Measurements from ENCODE around the gene PRDM5. TPM values are rescaled to one million over a fixed set of nuclear protein-coding genes. Genes with fewer than 3 reads are reported as not detected.

The PRDM5 gene
- polyA plus RNA-seq = 14.7 TPM
- long read RNA-seq, donor 1, partial matches to known transcripts = 0 of 2 reads
- long read RNA-seq, donor 1, other reads (novel, unspliced or antisense) = 0 of 2 reads
- long read RNA-seq, donor 2, partial matches to known transcripts = 0 of 4 reads
- long read RNA-seq, donor 2, other reads (novel, unspliced or antisense) = 0 of 4 reads
- long read RNA-seq, donor 3, transcript PRDM5-202 (4 exons, 2,492 nt) = major isoform, 6 of 7 reads
- long read RNA-seq, donor 3, partial matches to known transcripts = 0 of 7 reads
- long read RNA-seq, donor 3, other reads (novel, unspliced or antisense) = 0 of 7 reads
- long read RNA-seq, donor 4, partial matches to known transcripts = 0 of 1 reads
- long read RNA-seq, donor 4, other reads (novel, unspliced or antisense) = 0 of 1 reads
- long read RNA-seq, donor 5, transcript PRDM5-202 (4 exons, 2,492 nt) = major isoform, 5 of 5 reads
- long read RNA-seq, donor 5, partial matches to known transcripts = 0 of 5 reads
- long read RNA-seq, donor 5, other reads (novel, unspliced or antisense) = 0 of 5 reads
- long read RNA-seq, donor 6, partial matches to known transcripts = 0 of 1 reads
- long read RNA-seq, donor 6, other reads (novel, unspliced or antisense) = 0 of 1 reads
- long read RNA-seq, donor 7, partial matches to known transcripts = 0 of 1 reads
- long read RNA-seq, donor 7, other reads (novel, unspliced or antisense) = 0 of 1 reads
- long read RNA-seq, donor 8, partial matches to known transcripts = 0 of 2 reads
- long read RNA-seq, donor 8, other reads (novel, unspliced or antisense) = 0 of 2 reads
- long read RNA-seq, donor 9, partial matches to known transcripts = 0 of 2 reads
- long read RNA-seq, donor 9, other reads (novel, unspliced or antisense) = 0 of 2 reads
- long read RNA-seq, donor 10, partial matches to known transcripts = 0 of 1 reads
- long read RNA-seq, donor 10, other reads (novel, unspliced or antisense) = 0 of 1 reads
- long read RNA-seq, donor 11 = 0 reads

- Histone ChIP-seq H3K27me3 (ENCODE audit: control insufficient read depth, insufficient read depth, low read length) (no peaks in the 10 kb centered on the region), H3K36me3 (ENCODE audit: control insufficient read depth, insufficient read depth, low read length) (no peaks in the 10 kb centered on the region), H3K9me3 (ENCODE audit: control insufficient read depth, low read depth, low read length) (no peaks in the 10 kb centered on the region), H3K4me1 (ENCODE audit: control insufficient read depth, insufficient read depth, low read length) (peaks cover 10% of the 10 kb centered on the region), H3K27ac (ENCODE audit: low read length) (peak within 1 kb of the TSS; percentile 95), H3K4me3 (ENCODE audit: low read length) (peak within 1 kb of the TSS; percentile 81)
- DNase-seq = peak; percentile 40 to 88
- no CpG with 5 or more reads among the region's 86 CpGs for WGBS (ENCODE audit: insufficient coverage, low lambda C conversion rate)
Observed at GRCh38 chr4:120922381-120923206, at the start of gene PRDM5. TSS of gene PRDM5 (minus strand) at chr4:120922726. CDS start at chr4:120922608, 118 bp downstream.

- 60% methylated on average over 1 of the region's 1 CpG for WGBS (ENCODE audit: insufficient coverage, low lambda C conversion rate)
- Histone ChIP-seq H3K27ac (ENCODE audit: low read length) (no peak overlapping the region), H3K9me3 (ENCODE audit: control insufficient read depth, low read depth, low read length) (no peaks in the 10 kb centered on the region), H3K36me3 (ENCODE audit: control insufficient read depth, insufficient read depth, low read length) (no peaks in the 10 kb centered on the region), H3K27me3 (ENCODE audit: control insufficient read depth, insufficient read depth, low read length) (no peaks in the 10 kb centered on the region), H3K4me3 (ENCODE audit: low read length) (no peak overlapping the region), H3K4me1 (ENCODE audit: control insufficient read depth, insufficient read depth, low read length) (no peaks in the 10 kb centered on the region)
- DNase-seq = no peak
Observed at GRCh38 chr4:120971884-120972283, 49.4 kb upstream of the PRDM5 start.

GRCh38 chr4:120965938-120966337 is 43.4 kb upstream of the PRDM5 start:
- H3K9me3 ChIP-seq (ENCODE audit: control insufficient read depth, low read depth, low read length) = no peaks in the 10 kb centered on the region
- no peak overlapping the region for H3K27ac ChIP-seq (ENCODE audit: low read length)
- H3K4me1 ChIP-seq (ENCODE audit: control insufficient read depth, insufficient read depth, low read length) = no peaks in the 10 kb centered on the region
- no peaks in the 10 kb centered on the region for H3K36me3 ChIP-seq (ENCODE audit: control insufficient read depth, insufficient read depth, low read length)
- no CpG with 5 or more reads among the region's 4 CpGs for WGBS (ENCODE audit: insufficient coverage, low lambda C conversion rate)
- H3K27me3 ChIP-seq (ENCODE audit: control insufficient read depth, insufficient read depth, low read length) = no peaks in the 10 kb centered on the region
- peak in 1 of 2 donors; percentile 45 for DNase-seq
- no peak overlapping the region for H3K4me3 ChIP-seq (ENCODE audit: low read length)

- Histone ChIP-seq H3K27me3 (ENCODE audit: control insufficient read depth, insufficient read depth, low read length) (no peaks in the 10 kb centered on the region), H3K36me3 (ENCODE audit: control insufficient read depth, insufficient read depth, low read length) (no peaks in the 10 kb centered on the region), H3K9me3 (ENCODE audit: control insufficient read depth, low read depth, low read length) (no peaks in the 10 kb centered on the region), H3K27ac (ENCODE audit: low read length) (no peak overlapping the region), H3K4me3 (ENCODE audit: low read length) (no peak overlapping the region), H3K4me1 (ENCODE audit: control insufficient read depth, insufficient read depth, low read length) (no peaks in the 10 kb centered on the region)
- DNase-seq = no peak
- WGBS (ENCODE audit: insufficient coverage, low lambda C conversion rate) = 60% methylated on average over 1 of the region's 1 CpG
Observed at GRCh38 chr4:120964596-120964995, 42.1 kb upstream of the PRDM5 start.

- no peak for DNase-seq
- WGBS (ENCODE audit: insufficient coverage, low lambda C conversion rate) = no CpG with 5 or more reads among the region's 4 CpGs
- H3K4me1 ChIP-seq (ENCODE audit: control insufficient read depth, insufficient read depth, low read length) = no peaks in the 10 kb centered on the region
- H3K27me3 ChIP-seq (ENCODE audit: control insufficient read depth, insufficient read depth, low read length) = no peaks in the 10 kb centered on the region
- H3K36me3 ChIP-seq (ENCODE audit: control insufficient read depth, insufficient read depth, low read length) = no peaks in the 10 kb centered on the region
- no peaks in the 10 kb centered on the region for H3K9me3 ChIP-seq (ENCODE audit: control insufficient read depth, low read depth, low read length)
- H3K4me3 ChIP-seq (ENCODE audit: low read length) = no peak overlapping the region
- no peak overlapping the region for H3K27ac ChIP-seq (ENCODE audit: low read length)
Observed at GRCh38 chr4:120963449-120963848, 40.9 kb upstream of the PRDM5 start.

GRCh38 chr4:120960656-120961267 is 38.2 kb upstream of the PRDM5 start:
- Histone ChIP-seq H3K27me3 (ENCODE audit: control insufficient read depth, insufficient read depth, low read length) (no peaks in the 10 kb centered on the region), H3K9me3 (ENCODE audit: control insufficient read depth, low read depth, low read length) (no peaks in the 10 kb centered on the region), H3K27ac (ENCODE audit: low read length) (no peak overlapping the region), H3K4me3 (ENCODE audit: low read length) (no peak overlapping the region), H3K36me3 (ENCODE audit: control insufficient read depth, insufficient read depth, low read length) (no peaks in the 10 kb centered on the region), H3K4me1 (ENCODE audit: control insufficient read depth, insufficient read depth, low read length) (no peaks in the 10 kb centered on the region)
- WGBS (ENCODE audit: insufficient coverage, low lambda C conversion rate) = no CpG with 5 or more reads among the region's 2 CpGs
- peak in 1 of 2 donors; percentile 39 for DNase-seq

- H3K27ac ChIP-seq (ENCODE audit: low read length) = no peak overlapping the region
Observed at GRCh38 chr4:120948382-120948781, 25.9 kb upstream of the PRDM5 start.

GRCh38 chr4:120942776-120943175 is 20.2 kb upstream of the PRDM5 start:
- Histone ChIP-seq H3K4me1 (ENCODE audit: control insufficient read depth, insufficient read depth, low read length) (peaks cover 5% of the 10 kb centered on the region), H3K27ac (ENCODE audit: low read length) (no peak overlapping the region), H3K36me3 (ENCODE audit: control insufficient read depth, insufficient read depth, low read length) (no peaks in the 10 kb centered on the region), H3K9me3 (ENCODE audit: control insufficient read depth, low read depth, low read length) (no peaks in the 10 kb centered on the region), H3K27me3 (ENCODE audit: control insufficient read depth, insufficient read depth, low read length) (no peaks in the 10 kb centered on the region), H3K4me3 (ENCODE audit: low read length) (no peak overlapping the region)
- DNase-seq = peak in 1 of 2 donors; percentile 11
- WGBS (ENCODE audit: insufficient coverage, low lambda C conversion rate) = 0% methylated on average over 1 of the region's 3 CpGs

More at GRCh38 chr4:120948382-120948781, 25.9 kb upstream of the PRDM5 start:
- Histone ChIP-seq H3K9me3 (ENCODE audit: control insufficient read depth, low read depth, low read length) (no peaks in the 10 kb centered on the region), H3K27me3 (ENCODE audit: control insufficient read depth, insufficient read depth, low read length) (no peaks in the 10 kb centered on the region), H3K36me3 (ENCODE audit: control insufficient read depth, insufficient read depth, low read length) (no peaks in the 10 kb centered on the region), H3K4me3 (ENCODE audit: low read length) (no peak overlapping the region), H3K4me1 (ENCODE audit: control insufficient read depth, insufficient read depth, low read length) (no peaks in the 10 kb centered on the region)
- no peak for DNase-seq
- WGBS (ENCODE audit: insufficient coverage, low lambda C conversion rate) = no CpG with 5 or more reads among the region's 4 CpGs

- Histone ChIP-seq H3K4me1 (ENCODE audit: control insufficient read depth, insufficient read depth, low read length) (peaks cover 5% of the 10 kb centered on the region), H3K36me3 (ENCODE audit: control insufficient read depth, insufficient read depth, low read length) (no peaks in the 10 kb centered on the region), H3K27me3 (ENCODE audit: control insufficient read depth, insufficient read depth, low read length) (no peaks in the 10 kb centered on the region), H3K27ac (ENCODE audit: low read length) (no peak overlapping the region), H3K4me3 (ENCODE audit: low read length) (no peak overlapping the region), H3K9me3 (ENCODE audit: control insufficient read depth, low read depth, low read length) (peaks cover 4% of the 10 kb centered on the region)
- no peak for DNase-seq
- WGBS (ENCODE audit: insufficient coverage, low lambda C conversion rate) = 83% methylated on average over 2 of the region's 2 CpGs
Observed at GRCh38 chr4:120940547-120940946, 18.0 kb upstream of the PRDM5 start.
